Thoracic aorta (tissue), 2 donors: ENCODE measurements around the gene ERGIC1. TPM values are rescaled to one million over a fixed set of nuclear protein-coding genes. Genes with fewer than 3 reads are reported as not detected.

ENCODE experiments used
- ATAC-seq: fragments of 150-250 bp; one replicate; pipeline ENCODE4 v1.8.0; 2017; ENCODE audit warnings: low read depth; ENCODE audit not compliant: insufficient number of reproducible peaks, low FRiP score
- DNase-seq: peaks from one replicate; pipeline ENCODE4 v3.0.0-alpha.2; 2020; ENCODE audit warnings: low spot score
- H3K27ac ChIP-seq, 2 donors: fragments of 200-600 bp; sonication (generic); 1 replicate in 1 of 2; 2 replicates in 1 of 2; pipeline ENCODE4 v1.5.1; 2016; ENCODE audit warnings: mild to moderate bottlenecking in 2 of 2, moderate library complexity in 2 of 2
- H3K27me3 ChIP-seq: fragments of 200-600 bp; sonication (generic); replicated peaks from 2 replicates; pipeline ENCODE4 v1.6.0; 2016; ENCODE audit warnings: mild to moderate bottlenecking; ENCODE audit not compliant: insufficient read depth
- H3K36me3 ChIP-seq: fragments of 200-600 bp; sonication (generic); one replicate; pipeline ENCODE4 v1.5.1; 2016
- H3K4me1 ChIP-seq, 2 donors: fragments of 200-600 bp; sonication (generic); 1 replicate in 1 of 2; 2 replicates in 1 of 2; pipeline versions ENCODE4 v1.5.1 to v1.6.0; 2016; ENCODE audit warnings: low read depth in 2 of 2, mild to moderate bottlenecking in 1 of 2; ENCODE audit not compliant: control insufficient read depth in 1 of 2
- H3K4me3 ChIP-seq: fragments of 200-600 bp; sonication (generic); 2 replicates; pipeline ENCODE4 v1.5.1; 2016; ENCODE audit warnings: mild to moderate bottlenecking
- H3K9me3 ChIP-seq: fragments of 200-600 bp; sonication (generic); 2 replicates; pipeline ENCODE4 v1.5.1; 2016
- CTCF ChIP-seq: fragments of 200-600 bp; sonication (generic); IDR thresholded peaks from one replicate; pipeline ENCODE4 v1.5.1; 2019; ENCODE audit warnings: antibody characterized with exemption
- total RNA-seq, 2 donors: library from RNA; depleted of rRNA; stranded (reverse); fragments of >200 nt; gene quantifications; one replicate each; pipeline versions ENCODE4 v1.1.0 to v1.2.3, GENCODE V29; 2016

ERGIC1 gene
- total RNA-seq, 2 donors from 2014 or later, result 141 to 230 TPM

GRCh38 chr5:172876578-172876977 is 42.5 kb downstream of the ERGIC1 start:
- peak overlapping the region in 1 of 2 donors; percentile 99 for H3K27ac ChIP-seq
- peaks cover 54 to 81% of the 10 kb centered on the region in 2 donors for H3K4me1 ChIP-seq

DNA sequence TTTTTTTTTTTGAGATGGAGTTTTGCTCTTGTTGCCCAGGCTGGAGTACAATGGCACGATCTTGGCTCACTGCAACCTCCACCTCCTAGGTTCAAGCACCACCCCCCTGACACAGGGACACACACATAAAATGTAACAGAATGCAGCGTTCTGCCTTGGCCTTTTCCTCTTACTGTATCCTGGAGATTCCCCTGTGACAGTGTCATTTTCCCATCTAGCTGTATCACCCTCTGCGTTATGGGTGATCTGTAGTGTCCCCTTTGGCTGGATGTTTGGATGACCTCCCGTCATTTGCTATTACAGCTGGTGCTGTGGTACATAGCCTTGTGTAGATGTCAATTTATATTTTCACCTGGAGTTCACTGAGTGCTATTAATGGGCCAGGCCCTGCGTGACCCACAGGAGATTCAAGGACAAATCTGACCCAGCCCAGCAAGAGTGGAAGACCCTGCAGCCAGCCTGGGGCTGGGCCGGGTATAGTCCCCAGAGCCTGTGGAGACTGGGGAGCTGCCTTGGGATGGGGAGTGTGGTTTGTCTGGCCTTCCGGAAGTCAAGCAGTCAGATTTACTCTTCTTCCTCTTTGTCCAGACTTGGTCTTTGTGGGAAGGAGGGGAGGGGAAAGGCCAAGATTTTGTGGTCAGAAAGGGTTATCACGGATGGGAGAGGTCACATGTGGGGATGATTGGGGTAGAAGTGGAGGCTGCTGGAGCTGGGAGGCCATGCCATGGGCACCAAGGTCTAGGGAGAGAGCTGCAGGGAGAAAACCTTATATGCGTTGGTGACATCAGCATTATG is 43.6 kb downstream of the ERGIC1 start:
- H3K27ac ChIP-seq, result peak overlapping the region; percentile 94 to 99
- no peak for ATAC-seq

More at GRCh38 chr5:172876578-172876977, 42.5 kb downstream of the ERGIC1 start:
- H3K4me3 ChIP-seq, result no peak overlapping the region
- TF ChIP-seq CTCF, result no peak
- no peaks in the 10 kb centered on the region for H3K9me3 ChIP-seq
- DNase-seq (no peak), ATAC-seq (no peak)
- H3K27me3 ChIP-seq, result no peaks in the 10 kb centered on the region
- H3K36me3 ChIP-seq, result no peaks in the 10 kb centered on the region

DNA sequence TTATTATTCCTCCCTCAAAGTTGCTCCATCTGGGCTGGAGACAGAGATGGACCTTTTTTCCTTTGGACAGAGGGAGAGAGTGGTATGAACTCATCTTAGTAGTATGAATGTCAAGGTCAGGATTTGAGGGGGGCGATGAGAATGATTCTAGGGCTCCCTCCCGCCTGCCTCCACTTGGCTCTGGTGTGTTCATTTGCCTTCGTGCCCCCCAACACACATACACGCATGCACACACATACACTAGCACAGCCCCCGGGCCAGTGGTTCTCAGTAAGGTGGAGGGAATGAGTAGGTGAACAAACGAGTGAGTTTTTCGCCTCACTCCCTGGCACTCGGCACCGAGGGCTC is 44.5 kb downstream of the ERGIC1 start:
- Histone ChIP-seq H3K36me3 (no peaks in the 10 kb centered on the region), H3K27me3 (no peaks in the 10 kb centered on the region), H3K27ac (peak overlapping the region; percentile 94 to 99), H3K4me3 (peak overlapping the region; percentile 53), H3K4me1 (peaks cover 38 to 82% of the 10 kb centered on the region in 2 donors), H3K9me3 (no peaks in the 10 kb centered on the region)
- ATAC-seq, result no peak
- TF ChIP-seq CTCF, result no peak
- no peak for DNase-seq

More for the DNA sequence above, 43.6 kb downstream of the ERGIC1 start:
- Histone ChIP-seq H3K4me3 (no peak overlapping the region), H3K9me3 (no peaks in the 10 kb centered on the region), H3K4me1 (peaks cover 45 to 81% of the 10 kb centered on the region in 2 donors), H3K36me3 (no peaks in the 10 kb centered on the region), H3K27me3 (no peaks in the 10 kb centered on the region)
- no peak for TF ChIP-seq CTCF
- DNase-seq, result no peak

DNA sequence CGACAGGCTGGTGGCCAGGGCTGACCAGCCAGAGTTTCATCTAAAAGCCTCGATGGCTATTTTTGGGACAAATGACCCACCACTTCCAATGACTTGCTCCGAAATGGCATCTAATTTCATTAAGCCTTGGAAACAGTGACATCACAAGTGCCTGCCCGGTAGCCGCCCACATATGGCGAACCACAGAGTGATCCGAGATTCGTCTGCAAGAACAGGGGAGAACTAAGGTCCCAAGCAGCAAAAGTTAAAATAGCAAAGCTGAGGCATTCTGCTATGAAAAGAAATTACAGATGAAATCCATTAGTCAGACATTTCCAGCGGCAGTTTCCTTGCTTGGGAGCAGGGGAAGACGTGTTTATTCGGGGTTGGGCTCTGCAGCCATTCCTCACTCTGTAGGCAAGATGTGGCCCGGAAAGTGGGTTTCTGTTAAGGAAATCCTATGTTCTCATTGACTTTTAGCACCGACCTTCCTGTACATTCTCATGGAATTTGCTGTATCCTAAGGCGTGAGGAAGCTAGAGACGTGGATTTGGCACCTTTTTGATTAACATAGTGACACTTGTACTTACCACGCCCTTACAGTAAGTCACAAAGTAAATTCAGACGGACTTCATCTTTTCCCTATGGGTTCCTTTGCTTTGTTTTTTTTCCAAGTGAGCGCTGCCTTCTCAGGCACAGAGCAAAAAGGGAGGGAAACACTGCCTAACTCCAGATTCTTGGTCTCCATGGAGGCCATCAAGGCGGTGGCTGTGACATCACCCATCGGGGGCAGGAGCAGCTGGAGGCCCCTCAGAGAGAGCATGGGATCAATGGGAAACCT is 45.1 kb downstream of the ERGIC1 start:
- Histone ChIP-seq H3K4me1 (peaks cover 37 to 77% of the 10 kb centered on the region in 2 donors), H3K36me3 (no peaks in the 10 kb centered on the region), H3K4me3 (peak overlapping the region; percentile 53), H3K9me3 (no peaks in the 10 kb centered on the region), H3K27me3 (no peaks in the 10 kb centered on the region), H3K27ac (peak overlapping the region; percentile 94 to 99)
- ATAC-seq, result peak; percentile 76
- DNase-seq, result peak; percentile 69
- TF ChIP-seq CTCF, result no peak
